Urothelium cell line (cell line): ENCODE data around the gene COPS7A.
A peak's percentile ranks its signal among the peaks of the same experiment; 100 is the strongest.

Experiments
- DNase-seq: peaks from one replicate; pipeline ENCODE4 v3.0.0; 2011; ENCODE audit warnings: low spot score, mixed read lengths
- FAIRE-seq: peaks from 2 replicates; lab custom pipeline; 2011; peaks lifted over from hg19 to GRCh38; lab: Jason Lieb, UNC

Gene COPS7A, protein sequence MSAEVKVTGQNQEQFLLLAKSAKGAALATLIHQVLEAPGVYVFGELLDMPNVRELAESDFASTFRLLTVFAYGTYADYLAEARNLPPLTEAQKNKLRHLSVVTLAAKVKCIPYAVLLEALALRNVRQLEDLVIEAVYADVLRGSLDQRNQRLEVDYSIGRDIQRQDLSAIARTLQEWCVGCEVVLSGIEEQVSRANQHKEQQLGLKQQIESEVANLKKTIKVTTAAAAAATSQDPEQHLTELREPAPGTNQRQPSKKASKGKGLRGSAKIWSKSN

DNA sequence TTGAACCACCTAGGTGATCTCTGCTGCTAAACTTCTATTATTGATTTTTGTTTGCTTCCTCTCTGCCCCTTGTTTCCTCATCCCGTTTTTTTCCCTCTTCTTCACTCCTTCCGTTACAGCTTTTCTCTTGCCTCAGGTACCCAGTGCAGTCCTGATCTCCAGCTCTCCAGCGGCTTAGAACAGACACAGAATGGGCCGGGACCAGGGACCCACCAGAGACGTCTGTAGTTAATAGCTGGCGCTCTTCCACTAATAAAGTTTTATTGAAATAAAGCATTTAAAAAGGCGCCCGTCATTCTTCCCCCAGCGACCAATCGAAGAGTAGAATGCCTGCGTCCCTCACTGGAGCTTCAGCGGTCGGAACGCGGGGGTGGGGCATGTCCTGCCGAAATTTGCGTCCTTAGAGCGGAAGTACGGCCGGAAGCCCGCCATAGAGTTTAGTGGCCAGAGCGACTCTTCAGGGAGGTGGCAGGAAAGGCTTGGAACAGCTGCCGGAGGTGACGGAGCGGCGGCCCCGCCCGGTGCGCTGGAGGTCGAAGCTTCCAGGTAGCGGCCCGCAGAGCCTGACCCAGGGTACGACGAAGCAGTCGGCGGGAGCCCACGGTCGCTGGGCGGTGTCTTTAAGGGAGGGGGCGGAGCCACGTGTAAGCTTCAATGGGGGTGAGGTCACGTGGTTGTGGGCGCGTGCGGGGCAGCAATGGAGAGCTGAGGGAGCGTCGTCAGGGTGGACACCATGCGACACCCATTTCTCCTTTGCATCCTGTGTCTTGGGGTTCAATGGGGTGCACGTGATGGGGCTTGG is at the start of gene COPS7A:
COPS7A (plus strand) TSS at position 440 of the 802 bp plus-strand sequence. CDS start 611 bp downstream, outside the sequence.
- FAIRE-seq (peak; percentile 99), DNase-seq (peak; percentile 99)

DNA sequence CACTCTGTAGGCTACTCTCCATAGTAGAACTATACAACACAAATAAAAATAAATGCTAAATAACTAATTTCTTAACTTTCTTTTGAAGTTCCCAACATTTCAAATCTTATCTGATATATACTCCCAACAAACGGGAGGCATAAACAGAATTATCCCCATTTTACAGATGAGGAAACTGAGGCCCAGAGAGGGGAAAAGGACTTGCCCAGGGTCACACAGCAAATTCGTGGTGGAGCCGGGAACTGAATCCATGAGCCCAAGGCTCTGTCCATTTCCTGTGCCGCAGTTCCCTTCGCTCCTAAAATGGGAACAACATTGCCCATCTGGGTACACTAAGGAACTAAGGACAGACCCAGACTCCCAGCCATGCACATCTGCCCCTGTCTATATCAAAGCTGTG is 46.9 kb upstream of the COPS7A start:
- FAIRE-seq: no peak
- no peak for DNase-seq

DNA sequence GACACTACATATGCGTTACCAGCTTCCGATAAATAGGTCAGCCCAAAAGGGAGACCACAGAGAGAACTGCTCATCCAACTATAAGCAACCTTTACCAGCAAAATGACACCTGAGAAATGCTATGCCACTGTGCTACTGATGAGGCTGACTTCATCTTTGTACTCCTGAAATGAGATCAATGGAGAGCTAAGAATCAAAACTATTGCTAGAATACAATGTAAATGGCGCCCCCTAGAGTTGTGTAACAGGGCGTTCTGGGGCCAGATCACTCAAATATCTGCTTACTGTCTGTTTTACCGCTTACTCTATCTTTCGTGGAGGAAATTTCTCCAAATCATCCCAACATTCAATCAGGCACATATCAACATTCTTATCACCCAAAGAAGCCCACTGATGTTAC is 39.2 kb upstream of the COPS7A start:
- DNase-seq (peak; percentile 33), FAIRE-seq (no peak)

DNA sequence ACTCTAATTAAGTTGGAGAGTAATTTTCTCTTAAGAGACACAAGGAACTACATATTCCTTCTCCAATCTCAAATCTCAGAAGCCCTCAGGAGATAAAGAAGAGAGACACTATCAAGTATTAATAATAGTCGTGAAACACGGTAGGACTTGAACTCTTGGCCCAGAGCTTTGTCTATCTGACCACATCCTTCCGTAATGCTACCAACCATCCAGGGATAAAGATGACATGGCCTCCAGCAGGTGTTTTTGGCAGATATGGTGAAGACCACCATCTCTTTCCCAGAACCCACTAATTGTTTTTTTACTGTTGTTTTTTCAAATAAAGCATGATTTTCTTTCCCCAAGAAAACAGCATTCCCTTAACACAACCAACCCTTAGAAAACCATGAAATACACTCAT is 38.0 kb upstream of the COPS7A start:
- FAIRE-seq (no peak), DNase-seq (no peak)

DNA sequence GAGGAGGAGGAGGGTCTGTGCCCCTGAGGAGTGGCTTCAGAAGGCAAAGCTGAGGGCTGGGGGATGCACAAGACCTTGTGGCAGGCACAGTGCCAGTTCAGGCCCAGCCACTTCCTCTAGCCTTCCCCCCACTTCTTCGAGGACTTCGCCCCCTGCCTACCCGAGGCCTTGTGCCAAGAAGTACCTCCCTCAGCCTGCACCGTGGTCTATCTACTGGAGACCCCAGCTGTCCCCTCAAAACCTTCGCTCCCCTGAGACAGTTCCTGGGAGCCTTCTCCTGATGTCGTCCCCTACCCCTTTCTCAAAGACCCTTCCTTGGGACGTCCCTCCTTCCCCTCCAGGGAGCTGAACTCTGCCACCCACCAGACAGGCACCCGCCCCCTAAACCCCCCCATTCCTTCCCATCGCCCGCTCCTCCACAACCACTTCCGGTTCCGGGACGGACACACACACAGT is 35.3 kb upstream of the COPS7A start:
- FAIRE-seq: no peak
- peak; percentile 95 for DNase-seq

DNA sequence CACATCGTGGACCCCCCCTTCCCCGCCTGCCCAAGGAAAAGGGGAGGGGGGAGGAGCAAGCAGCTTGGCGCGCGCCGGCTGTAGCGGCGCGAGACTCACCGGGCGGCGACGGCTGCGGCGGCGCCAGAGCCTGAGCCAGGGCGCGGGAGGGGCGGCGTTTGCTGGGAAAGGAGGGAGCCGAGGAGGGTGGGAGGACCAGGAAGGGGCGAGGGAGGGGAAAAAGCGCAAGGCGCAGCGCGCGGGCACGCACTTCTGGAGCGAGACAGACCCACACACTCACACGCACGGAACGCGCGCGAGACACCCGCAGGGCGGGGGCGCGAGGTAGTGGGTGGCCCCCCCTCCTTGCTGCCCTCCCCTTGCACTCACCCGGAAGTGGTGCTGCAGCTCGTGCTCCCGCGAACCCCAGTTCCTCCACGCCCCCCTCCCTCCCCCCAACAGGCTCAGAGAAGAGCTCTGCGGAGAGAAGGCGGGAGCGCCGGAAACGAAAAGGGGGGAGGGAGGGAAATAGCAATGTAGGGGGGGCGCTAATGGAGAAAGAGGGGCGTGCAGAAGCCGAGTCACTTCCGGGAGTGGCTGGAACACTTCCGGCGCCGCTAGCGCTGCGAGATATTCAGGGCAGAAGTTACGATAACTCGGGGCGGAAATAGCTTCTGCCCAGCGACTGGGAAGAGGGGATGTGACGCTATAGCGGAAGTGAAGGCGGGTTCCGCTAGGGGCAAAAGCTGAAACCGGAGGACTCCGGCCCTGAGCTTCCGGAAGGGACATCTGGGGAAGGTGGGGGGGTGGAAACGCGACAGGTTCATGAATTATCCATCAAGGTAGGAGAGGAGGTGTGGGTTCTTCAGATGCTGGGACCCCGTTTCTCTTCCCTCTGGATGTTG is 34.6 kb upstream of the COPS7A start, which contains the start of gene ZNF384:
ZNF384 (minus strand) TSS at position 377 of the 884 bp plus-strand sequence. CDS start 9,855 bp downstream, outside the sequence.
- FAIRE-seq (peak; percentile 92), DNase-seq (peak; percentile 99)

DNA sequence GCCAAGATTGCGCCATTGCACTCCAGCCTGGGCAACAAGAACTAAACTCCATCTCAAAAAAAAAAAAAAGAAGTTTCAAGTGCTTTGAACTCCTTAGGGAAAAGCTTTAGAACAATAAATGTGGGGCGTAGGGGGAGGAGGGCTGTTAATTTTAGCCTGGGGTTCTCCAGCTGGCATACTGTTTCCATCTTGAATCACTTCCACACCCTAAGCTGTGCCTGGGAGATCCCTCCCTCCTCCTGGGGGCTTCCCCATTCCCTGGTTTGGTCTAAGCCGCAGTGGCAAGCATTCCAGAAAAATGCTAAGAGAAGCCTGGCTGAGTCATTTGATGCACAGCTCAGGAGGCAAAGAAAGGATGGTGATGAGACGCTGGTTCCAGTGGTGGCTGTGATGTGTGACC is 32.4 kb upstream of the COPS7A start:
- DNase-seq: no peak
- no peak for FAIRE-seq

DNA sequence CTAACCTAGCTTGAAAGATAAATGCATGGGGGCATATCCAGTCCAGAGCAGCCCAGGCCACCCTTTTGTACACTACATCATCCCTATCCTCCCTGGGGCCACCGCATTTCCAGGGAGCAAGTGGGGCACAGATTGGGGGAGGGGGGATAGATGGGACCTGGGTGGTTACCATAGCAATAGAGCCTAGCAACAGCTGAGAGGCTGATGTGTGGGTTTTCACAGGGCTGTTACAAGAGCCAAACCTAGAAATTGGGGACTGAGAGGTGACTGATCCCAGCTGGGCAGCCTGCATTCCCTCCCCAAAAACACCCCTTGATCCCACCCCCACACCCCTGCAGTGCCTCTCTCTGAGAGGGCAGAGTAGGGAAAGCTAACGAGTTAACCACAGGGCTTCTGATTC is 31.0 kb upstream of the COPS7A start:
- FAIRE-seq (no peak), DNase-seq (no peak)

DNA sequence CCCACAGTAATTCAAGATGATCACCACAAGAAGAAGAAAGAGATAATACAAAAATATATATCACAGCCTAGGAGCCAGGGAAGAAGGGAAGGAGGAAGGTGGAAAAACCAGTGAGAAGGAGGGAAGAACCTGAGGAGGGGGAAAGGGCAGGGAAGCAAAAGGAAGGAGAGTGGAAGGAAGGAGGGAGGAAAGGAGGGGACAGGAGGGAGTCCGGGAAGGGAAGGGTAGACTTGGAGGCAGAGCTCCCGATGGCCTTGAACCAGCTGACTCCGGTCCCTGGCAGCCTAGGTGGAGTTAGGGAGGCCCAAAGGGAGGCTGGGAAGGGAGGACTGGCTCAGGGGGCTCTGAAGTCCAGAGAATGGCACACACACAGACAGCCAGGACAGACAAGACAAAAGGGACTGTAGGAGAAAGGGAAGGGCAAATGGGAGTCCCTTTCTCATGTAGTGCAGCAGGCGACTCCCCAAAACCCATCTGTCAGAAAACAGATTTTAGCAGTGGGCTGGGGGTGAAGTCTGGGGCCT is 30.0 kb upstream of the COPS7A start:
- no peak for DNase-seq
- no peak for FAIRE-seq

DNA sequence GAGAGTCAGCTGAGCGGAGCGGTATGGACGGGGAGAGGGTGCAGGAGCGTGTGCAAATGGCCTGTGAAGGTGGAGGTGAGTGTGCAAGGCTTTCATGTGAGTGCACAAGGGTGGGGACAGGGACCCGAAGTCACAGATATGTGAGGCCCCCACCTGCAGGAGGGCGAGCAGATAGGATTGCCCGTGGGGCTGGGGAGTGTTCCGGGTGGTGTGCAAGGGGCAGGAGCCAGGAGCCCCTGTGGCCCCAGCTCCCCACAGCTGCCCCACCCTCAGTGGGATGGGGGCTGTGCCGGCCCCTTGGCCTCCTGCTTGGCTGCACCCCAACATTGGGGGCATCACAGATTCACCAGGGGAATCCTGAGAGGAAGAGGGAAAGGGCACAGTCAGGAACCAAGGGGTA is 29.1 kb upstream of the COPS7A start:
- no peak for FAIRE-seq
- no peak for DNase-seq

DNA sequence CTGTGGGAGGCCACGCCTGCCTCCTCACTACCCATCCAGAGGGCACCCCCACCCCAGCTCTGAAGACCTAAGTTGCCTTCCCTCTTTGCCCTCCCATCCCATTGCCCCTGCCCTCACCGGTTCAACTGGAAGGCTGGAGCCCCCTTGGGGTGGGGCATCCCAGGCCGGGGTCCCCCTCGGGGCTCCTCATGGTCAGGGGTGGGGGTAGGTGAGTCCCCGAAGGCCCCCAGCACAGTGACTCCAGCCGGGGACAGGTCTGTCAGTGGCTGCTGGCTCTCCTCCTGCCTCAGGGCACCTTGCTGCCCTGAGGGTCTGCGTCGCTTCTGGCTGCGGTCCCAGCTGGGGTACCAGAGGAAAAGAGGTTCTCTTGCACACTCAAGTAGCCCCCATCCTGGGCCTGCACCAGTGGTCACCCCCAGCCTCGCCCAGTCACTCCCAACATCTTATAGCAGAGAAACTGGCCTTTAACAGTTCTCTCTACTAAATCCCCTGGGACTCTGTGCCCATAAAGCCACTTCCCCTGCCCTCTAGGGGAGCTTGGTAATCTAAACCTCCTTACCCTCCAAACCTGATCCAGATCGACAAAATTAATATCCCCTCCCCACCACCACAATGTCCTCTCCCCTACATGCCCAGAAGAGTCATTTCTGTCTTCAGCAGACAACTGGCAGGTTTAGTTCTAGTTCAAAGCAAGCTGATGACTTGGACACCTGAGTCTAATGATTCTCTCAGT is 28.4 kb upstream of the COPS7A start:
- DNase-seq (no peak), FAIRE-seq (no peak)

DNA sequence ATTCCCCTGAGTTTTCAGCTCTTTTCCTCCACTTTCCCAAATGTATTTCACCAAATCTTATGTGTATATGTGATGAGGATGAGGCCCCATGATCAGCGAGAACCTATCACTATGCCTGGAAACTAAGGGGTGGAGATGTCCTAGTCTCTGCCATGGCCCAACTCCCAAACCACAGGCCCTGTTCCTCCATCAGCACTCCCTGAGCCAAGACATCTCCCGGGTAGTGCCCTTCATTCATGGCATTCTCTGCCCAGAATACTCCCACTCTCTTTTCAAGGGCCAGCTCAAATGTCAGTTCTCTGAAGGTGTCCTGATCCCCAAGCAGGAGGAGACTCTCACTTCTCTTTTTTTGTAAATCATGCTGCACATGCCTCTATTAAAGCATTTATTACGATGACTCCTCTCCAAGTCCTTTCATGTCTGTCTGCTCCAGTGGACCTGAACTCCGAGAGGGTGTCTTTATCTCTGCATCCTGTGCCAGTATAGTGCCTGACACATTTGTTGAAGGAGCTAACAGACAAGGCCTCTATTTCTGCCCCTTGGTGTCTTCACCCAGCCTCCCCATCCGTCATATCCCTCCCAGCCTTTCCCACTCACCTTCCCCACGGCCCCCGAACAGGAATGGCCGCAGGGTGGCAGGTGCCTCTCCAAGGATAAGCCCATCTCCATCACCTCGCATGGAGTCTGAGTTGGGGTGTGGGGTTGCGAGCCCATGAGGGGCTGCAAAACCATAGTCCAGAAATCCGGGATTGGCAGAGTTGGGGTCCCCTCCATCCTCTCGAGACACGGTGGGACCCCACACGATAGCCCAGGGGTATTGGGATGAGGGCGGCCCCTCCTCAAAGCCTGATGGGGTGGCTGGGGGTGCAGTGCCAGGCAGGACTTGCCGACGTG is 26.9 kb upstream of the COPS7A start:
- no peak for DNase-seq

DNA sequence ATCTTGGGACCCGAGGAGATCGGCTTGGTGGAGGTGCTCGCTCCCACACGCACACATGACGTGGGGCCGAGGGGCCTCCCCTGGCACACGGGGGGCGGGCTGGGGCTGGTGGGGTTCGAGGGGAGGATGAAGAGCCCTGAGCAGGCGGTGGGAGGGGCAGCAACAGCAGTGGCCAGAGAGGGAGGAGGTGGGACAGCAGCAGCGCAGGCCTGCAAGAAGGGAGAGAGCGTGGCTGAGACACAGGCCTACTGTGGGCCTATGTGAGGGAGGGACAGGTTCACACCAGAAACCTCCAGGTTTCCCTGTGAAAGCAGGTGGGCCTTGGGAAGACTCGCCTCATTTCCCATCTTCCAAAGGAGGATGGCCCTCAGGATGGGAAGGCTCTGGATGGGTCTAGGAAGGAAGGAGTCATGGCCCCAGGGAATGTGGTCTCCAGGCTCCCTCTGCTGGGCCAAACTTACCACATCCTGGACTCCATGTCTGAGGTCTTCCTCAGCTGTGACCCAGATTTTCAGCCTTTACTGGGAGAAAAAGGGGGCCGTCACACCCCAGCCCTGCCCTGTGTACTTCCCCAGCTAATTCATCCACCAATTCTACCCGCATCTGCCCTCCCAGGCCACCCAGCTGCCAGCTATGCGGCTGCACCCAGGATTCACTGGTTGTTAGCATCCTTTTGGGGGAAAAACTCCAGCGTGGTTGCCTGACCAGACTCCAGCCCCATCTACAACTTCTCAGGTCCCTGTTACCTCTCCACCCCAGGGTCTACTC is 26.1 kb upstream of the COPS7A start:
- DNase-seq (peak; percentile 73), FAIRE-seq (no peak)

More for the DNA sequence above, 26.9 kb upstream of the COPS7A start:
- no peak for FAIRE-seq

DNA sequence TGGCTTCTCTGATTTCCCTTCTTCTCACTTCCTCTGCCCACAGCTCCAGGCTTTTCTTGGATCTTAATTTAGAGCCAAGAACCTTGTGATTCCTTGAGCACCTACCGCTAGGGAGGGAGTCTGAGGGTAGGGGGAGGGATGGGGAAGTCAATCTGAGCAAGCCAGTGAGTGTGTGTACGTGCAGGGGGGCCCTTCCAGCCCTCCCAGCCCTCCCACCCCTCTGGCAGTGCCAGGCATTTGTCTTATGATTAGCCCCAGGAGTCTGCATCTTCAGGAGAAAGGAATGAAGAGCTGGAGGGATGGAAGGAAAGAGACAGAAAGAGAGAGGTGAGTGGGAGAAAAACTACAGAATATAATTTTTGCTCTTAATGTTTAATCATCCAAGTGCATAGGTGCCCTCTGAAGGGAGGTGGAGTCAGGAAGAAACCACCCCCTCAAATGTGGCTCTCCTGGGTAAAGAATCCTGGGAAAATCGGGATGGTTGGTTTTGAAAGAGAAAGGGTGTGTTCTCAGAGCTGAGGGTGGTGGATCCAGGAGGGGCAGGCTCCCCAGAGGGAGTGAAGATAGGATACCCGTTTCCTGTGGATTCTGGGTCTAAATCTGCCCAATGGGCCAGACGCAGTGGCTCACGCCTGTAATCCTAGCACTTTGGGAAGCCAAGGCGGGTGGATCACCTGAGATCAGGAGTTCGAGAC is 25.3 kb upstream of the COPS7A start:
- FAIRE-seq (no peak), DNase-seq (no peak)

DNA sequence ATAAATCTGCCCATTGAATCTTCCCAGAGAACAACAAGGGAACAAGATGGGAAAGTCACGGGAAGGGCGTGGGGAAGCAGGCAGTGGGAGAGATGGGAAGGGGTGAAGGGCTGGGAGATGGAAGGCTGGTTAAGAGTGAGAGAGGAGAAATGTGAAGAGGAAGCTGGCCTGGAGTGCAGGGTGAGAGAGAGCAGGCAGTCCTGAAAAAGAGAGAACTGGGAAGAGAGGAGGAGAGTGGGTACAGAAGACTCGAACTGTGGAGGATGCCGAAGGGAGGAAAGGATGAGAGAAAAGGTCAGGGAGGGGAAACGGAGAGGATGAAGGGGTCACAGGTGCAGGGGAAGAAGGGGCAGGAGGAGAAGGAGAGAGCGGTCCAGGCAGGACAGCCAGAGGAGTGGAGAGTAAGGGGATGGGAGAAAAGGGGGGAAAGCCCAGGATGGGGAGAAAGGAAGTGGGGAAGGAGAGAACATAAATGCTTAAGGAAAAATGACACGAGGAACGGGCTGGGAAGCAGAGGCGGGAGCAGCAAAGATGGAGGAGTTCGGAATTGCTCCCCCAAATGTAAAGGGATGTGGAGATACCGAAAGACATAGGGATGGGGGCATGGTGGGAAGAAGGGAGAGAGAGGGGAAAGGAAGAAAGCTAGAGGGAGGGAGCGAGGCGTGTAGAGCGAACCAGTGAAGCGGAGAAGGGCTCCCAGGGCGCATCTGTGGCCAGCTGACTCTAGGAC is 24.4 kb upstream of the COPS7A start:
- peak; percentile 13 for FAIRE-seq
- DNase-seq: no peak

DNA sequence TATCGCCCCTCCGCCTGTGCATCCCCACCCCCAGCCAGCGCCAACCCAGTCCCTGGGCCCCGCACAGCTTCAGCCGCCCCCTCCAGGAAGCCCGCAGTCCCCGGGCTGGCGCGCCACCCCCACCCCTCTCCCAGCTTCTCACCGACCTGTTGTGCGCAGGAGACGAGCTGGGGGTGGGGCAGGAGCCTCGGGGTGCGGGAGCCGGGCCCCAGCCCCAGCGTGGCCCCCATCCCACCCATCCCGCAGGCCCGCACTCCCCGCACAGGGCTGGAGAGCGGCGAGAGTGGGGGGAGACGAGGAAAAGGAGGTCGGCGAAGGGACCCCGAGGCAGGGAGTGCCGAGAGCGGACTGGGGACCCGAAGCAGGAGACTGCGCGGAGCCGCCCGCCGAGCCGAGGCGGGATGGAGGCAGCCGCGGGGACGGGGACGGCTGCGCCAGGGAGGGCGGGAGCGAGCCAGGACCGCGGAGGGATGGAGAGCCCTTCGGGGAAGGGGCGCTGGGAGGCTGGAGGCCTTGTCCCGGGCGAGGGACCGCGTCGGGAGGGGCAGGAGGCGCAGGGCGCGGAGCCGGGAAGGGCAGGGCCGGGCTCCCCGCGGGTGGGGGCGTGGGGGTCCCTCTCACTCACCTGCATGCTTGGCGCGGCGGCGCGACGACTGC is 23.7 kb upstream of the COPS7A start:
- peak; percentile 91 for FAIRE-seq

DNA sequence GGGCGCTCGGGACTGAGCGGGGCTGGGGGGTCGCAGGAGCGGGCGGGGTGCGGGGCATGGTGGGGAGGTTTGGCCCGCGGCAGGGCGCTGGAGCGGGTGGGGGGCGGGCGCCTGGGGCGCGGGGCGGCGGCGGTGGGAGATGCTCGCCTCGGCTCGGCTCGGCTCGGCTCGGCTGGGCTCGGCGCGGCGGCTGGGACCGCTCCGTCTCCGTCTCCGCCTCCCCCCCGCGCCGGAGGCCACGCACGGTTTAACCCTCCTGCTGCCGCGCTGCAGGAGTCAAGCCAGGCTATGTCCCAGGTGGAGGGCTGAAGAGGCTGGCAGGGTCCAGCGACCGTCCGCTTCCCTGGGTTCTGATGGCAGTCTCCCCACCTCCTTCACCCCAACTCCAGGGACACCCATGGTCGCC is 23.2 kb upstream of the COPS7A start, which contains the start of gene PIANP:
PIANP (minus strand) TSS at position 170 of the 406 bp plus-strand sequence. CDS start 2,754 bp downstream, outside the sequence.
- peak; percentile 48 for FAIRE-seq
- peak; percentile 72 for DNase-seq

More for the DNA sequence above, 23.7 kb upstream of the COPS7A start:
- DNase-seq: peak; percentile 57
